Activated naive CD4-positive, alpha-beta T cell treated with Interleukin-2 at 50 U/mL for 16 hours (primary cell): ENCODE measurements around the gene MSRB1.

Source experiments
- DNase-seq: peaks from one replicate; pipeline ENCODE4 v3.0.0-alpha.2; 2020

MSRB1 gene

GRCh38 chr16:1890708-1891050 lies 52.3 kb downstream of the MSRB1 start:
- no peak for DNase-seq

- DNase-seq, result no peak
These were observed 52.8 kb downstream of the MSRB1 start for GRCh38 chr16:1890024-1890707.
